SK-N-SH (cell line): ENCODE measurements around the gene FAM216A.

Source experiments
- CTCF ChIP-seq: fragments of 200-600 bp; sonication (generic); IDR thresholded peaks from 2 replicates; pipeline ENCODE4 v1.6.1; 2017; ENCODE audit warnings: antibody characterized with exemption, mild to moderate bottlenecking, moderate library complexity
- EP300 ChIP-seq, 2 experiments: IDR thresholded peaks; 2 replicates each; pipeline versions ENCODE4 v1.4.0 to v1.6.1; 2012; ENCODE audit warnings: borderline replicate concordance in 1 of 2, low read depth in 1 of 2, low read length in 1 of 2
- MAX ChIP-seq: IDR thresholded peaks from 2 replicates; pipeline ENCODE4 v1.4.0; 2012; ENCODE audit warnings: low read depth
- NRF1 ChIP-seq: IDR thresholded peaks from 2 replicates; pipeline ENCODE4 v1.6.1; 2012; ENCODE audit warnings: low read depth, mild to moderate bottlenecking, low read length
- POLR2AphosphoS5 ChIP-seq: IDR thresholded peaks from 2 replicates; pipeline ENCODE4 v1.6.1; 2012; ENCODE audit warnings: low read depth, low read length
- REST ChIP-seq: IDR thresholded peaks from 2 replicates; pipeline ENCODE4 v1.6.1; 2012; ENCODE audit warnings: mild to moderate bottlenecking, low read depth, low read length, moderate library complexity
- RFX5 ChIP-seq: IDR thresholded peaks from 2 replicates; pipeline ENCODE4 v1.6.1; 2012; ENCODE audit warnings: mild to moderate bottlenecking, improper control_type of control experiment, low read length
- USF1 ChIP-seq: IDR thresholded peaks from 2 replicates; pipeline ENCODE4 v1.4.0; 2012; ENCODE audit warnings: low read depth, borderline replicate concordance
- USF2 ChIP-seq: fragments of 150-350 bp; IDR thresholded peaks from 2 replicates; pipeline ENCODE4 v1.6.1; 2017; ENCODE audit warnings: antibody characterized with exemption, low read length, low read depth, borderline replicate concordance

GRCh38 chr12:110533607-110534006 is 65.0 kb downstream of the FAM216A start:
- TF ChIP-seq CTCF (no peak), USF2 (no peak), NRF1 (no peak), REST (no peak), USF1 (no peak), EP300 (IDR thresholded peaks at IDR 0.05; ENCODE audit: borderline replicate concordance in 1 of 2, low read depth in 1 of 2, low read length in 1 of 2) (no peak), POLR2AphosphoS5 (no peak), RFX5 (no peak), MAX (no peak)
